ENCODE results near the gene BBOX1. TPM values are rescaled to one million over a fixed set of nuclear protein-coding genes. Genes with fewer than 3 reads are reported as not detected.

BBOX1 gene
- total and polyA plus RNA-seq, 4 donors, result 2.8 to 18.4 (median 9.0) TPM

GRCh38 chr11:27112946-27113345, 72.3 kb downstream of the BBOX1 start (continued):
- TF ChIP-seq CTCF (IDR thresholded peaks at IDR 0.05; ENCODE audit: low read depth, low read length, missing input control), result no peak
- TF ChIP-seq GABPA (IDR thresholded peaks at IDR 0.05 in 1 of 2, conservative IDR thresholded peaks at IDR 0.05 in 1 of 2), result no peak
- no peak for TF ChIP-seq FOXA2 (IDR thresholded peaks at IDR 0.05)
- TF ChIP-seq MAX (IDR thresholded peaks at IDR 0.05), result no peak
- TF ChIP-seq EGR1 (IDR thresholded peaks at IDR 0.05; ENCODE audit: low read depth in 2 of 2), result no peak

- Histone ChIP-seq H3K4me3 (ENCODE audit: low read depth in 1 of 3, low read length in 3 of 3) (no peak overlapping the region), H3K36me3 (ENCODE audit: control insufficient read depth in 4 of 4, insufficient read depth in 3 of 4, low read depth in 1 of 4, low read length in 3 of 4) (peaks cover 0 to 5% (median 3%) of the 10 kb centered on the region in 4 donors), H3K9me3 (ENCODE audit: control insufficient read depth in 4 of 4, low read length in 3 of 4) (no peaks in the 10 kb centered on the region), H3K9ac (ENCODE audit: low read depth in 1 of 2, low read length in 2 of 2) (no peak overlapping the region), H3K27me3 (ENCODE audit: control insufficient read depth in 4 of 4, insufficient read depth in 4 of 4, low read length in 3 of 4) (no peaks in the 10 kb centered on the region), H3K4me1 (ENCODE audit: control insufficient read depth in 4 of 4, insufficient read depth in 4 of 4, low read length in 3 of 4) (no peaks in the 10 kb centered on the region), H3K27ac (ENCODE audit: low read depth in 1 of 2, low read length in 2 of 2) (no peak overlapping the region)
- DNase-seq (ENCODE audit: low spot score), result no peak
- TF ChIP-seq NR2F2 (IDR thresholded peaks at IDR 0.05), result no peak
- TF ChIP-seq RAD21 (IDR thresholded peaks at IDR 0.05), result no peak
- no peak for TF ChIP-seq JUND (IDR thresholded peaks at IDR 0.05)
- TF ChIP-seq YY1 (IDR thresholded peaks at IDR 0.05), result no peak
- no peak for TF ChIP-seq MAX (IDR thresholded peaks at IDR 0.05)
- TF ChIP-seq TAF1 (conservative IDR thresholded peaks at IDR 0.05), result no peak
- TF ChIP-seq EGR1 (IDR thresholded peaks at IDR 0.05; ENCODE audit: low read depth in 2 of 2), result no peak
- no peak for TF ChIP-seq FOXA2 (IDR thresholded peaks at IDR 0.05)
- TF ChIP-seq CTCF (IDR thresholded peaks at IDR 0.05; ENCODE audit: low read depth, low read length, missing input control), result no peak
- TF ChIP-seq GABPA (IDR thresholded peaks at IDR 0.05 in 1 of 2, conservative IDR thresholded peaks at IDR 0.05 in 1 of 2), result no peak
- TF ChIP-seq ATF3 (IDR thresholded peaks at IDR 0.05), result no peak
- no peak for TF ChIP-seq FOXA1 (IDR thresholded peaks at IDR 0.05)
- TF ChIP-seq HNF4G (IDR thresholded peaks at IDR 0.05), result no peak
- TF ChIP-seq SP1 (IDR thresholded peaks at IDR 0.05), result no peak
- no peak for TF ChIP-seq ZBTB33 (IDR thresholded peaks at IDR 0.05)
- TF ChIP-seq HNF4A (conservative IDR thresholded peaks at IDR 0.05), result no peak
- no peak for TF ChIP-seq REST (IDR thresholded peaks at IDR 0.05)
- 85% methylated on average over 3 of the region's 3 CpGs for WGBS
These were observed 74.5 kb downstream of the BBOX1 start for GRCh38 chr11:27115051-27115650.

Measured in liver (tissue), 9 donors.